H1 (cell line): Measurements from ENCODE around the gene DNAAF5.

ENCODE experiments used
- ATF2 ChIP-seq: IDR thresholded peaks from 2 replicates; pipeline ENCODE4 v1.6.1; 2012; ENCODE audit warnings: low read length, inconsistent platforms
- CTCF ChIP-seq, 3 experiments: IDR thresholded peaks; 1 replicate in 2 of 3; 2 replicates in 1 of 3; pipeline versions ENCODE4 v1.5.1 to v1.6.1; 2011; ENCODE audit warnings: low read length in 3 of 3, mild to moderate bottlenecking in 3 of 3, inconsistent platforms in 2 of 3, low read depth in 1 of 3, moderate library complexity in 1 of 3; ENCODE audit not compliant: insufficient read depth in 1 of 3; ENCODE audit errors: control extremely low read depth in 1 of 3
- EZH2 ChIP-seq: fragments of 200-600 bp; sonication (generic); IDR thresholded peaks from 2 replicates; pipeline ENCODE4 v1.7.1; 2012; ENCODE audit warnings: low read depth, mild to moderate bottlenecking, moderate library complexity, low read length, inconsistent platforms; ENCODE audit not compliant: severe bottlenecking
- GABPA ChIP-seq: IDR thresholded peaks from 2 replicates; pipeline ENCODE4 v1.6.1; 2011; ENCODE audit warnings: mild to moderate bottlenecking, low read length, moderate library complexity, borderline replicate concordance; ENCODE audit not compliant: insufficient read depth
- MAX ChIP-seq: IDR thresholded peaks from 2 replicates; pipeline ENCODE4 v1.6.1; 2012; ENCODE audit warnings: inconsistent platforms
- RAD21 ChIP-seq, 2 experiments: IDR thresholded peaks in 1 of 2; conservative IDR thresholded peaks in 1 of 2; 2 replicates each; pipeline ENCODE4 v1.6.1; 2011; ENCODE audit warnings: low read depth in 2 of 2, low read length in 2 of 2, improper control_type of control experiment in 1 of 2, inconsistent platforms in 1 of 2, mild to moderate bottlenecking in 1 of 2, moderate library complexity in 1 of 2
- RFX5 ChIP-seq: IDR thresholded peaks from 2 replicates; pipeline ENCODE4 v1.6.1; 2011; ENCODE audit warnings: low read depth, low read length, improper control_type of control experiment, borderline replicate concordance
- RXRA ChIP-seq: IDR thresholded peaks from 2 replicates; pipeline ENCODE4 v1.6.1; 2011; ENCODE audit warnings: low read depth, mild to moderate bottlenecking, low read length, moderate library complexity; ENCODE audit not compliant: insufficient read depth

- TF ChIP-seq CTCF (IDR thresholded peaks at IDR 0.05; ENCODE audit: control extremely low read depth in 1 of 3, insufficient read depth in 1 of 3, low read depth in 1 of 3, low read length in 3 of 3) (no peak), RXRA (no peak), EZH2 (no peak), ATF2 (no peak), RFX5 (no peak), RAD21 (IDR thresholded peaks at IDR 0.05 in 1 of 2, conservative IDR thresholded peaks at IDR 0.05 in 1 of 2; ENCODE audit: low read depth in 2 of 2, low read length in 2 of 2) (no peak), MAX (no peak), GABPA (no peak)
Measured at GRCh38 chr7:748446-748845, 21.9 kb downstream of the DNAAF5 start.
